Lower leg skin (tissue), 4 donors: ENCODE data around the gene HSDL2. TPM values are rescaled to one million over a fixed set of nuclear protein-coding genes. Genes with fewer than 3 reads are reported as not detected.

Experiments
- DNase-seq, 2 donors: peaks; one replicate each; pipeline ENCODE4 v3.0.0-alpha.2; 2019; ENCODE audit warnings: low spot score in 2 of 2
- H3K4me3 ChIP-seq: fragments of 200-600 bp; sonication (generic); 2 replicates; pipeline ENCODE4 v1.5.1; 2017; ENCODE audit warnings: mild to moderate bottlenecking, low read depth; ENCODE audit not compliant: poor library complexity, severe bottlenecking
- CTCF ChIP-seq, 3 donors: fragments of 450-650 bp; IDR thresholded peaks; one replicate each; pipeline ENCODE4 v1.5.1; 2016; ENCODE audit warnings: antibody characterized with exemption in 3 of 3, mild to moderate bottlenecking in 3 of 3, moderate library complexity in 2 of 3
- POLR2A ChIP-seq, 2 donors: fragments of 450-650 bp; IDR thresholded peaks; one replicate each; pipeline ENCODE4 v1.6.1; 2016 to 2017; ENCODE audit warnings: antibody characterized with exemption in 2 of 2, mild to moderate bottlenecking in 1 of 2, moderate library complexity in 1 of 2
- WGBS, 2 donors: methylation state at CpG; one replicate each; pipeline ENCODE4 v1.1.5; 2018; 5-methylcytosine and 5-hydroxymethylcytosine counted together
- intact Hi-C: fragments of 100-400 bp; cut with DNase I; formaldehyde crosslinking; loops from one replicate; pipeline ENCODE4 v1.15.0; 2023; ENCODE audit warnings: low total_unique reads
- total RNA-seq, 4 donors: library from RNA; depleted of rRNA; stranded (reverse); fragments of >200 nt; gene quantifications; one replicate each; pipeline ENCODE4 v1.1.0, GENCODE V29; 2016

Gene HSDL2
- total RNA-seq, 4 donors from 2014 or later: 26.7 to 52.8 (median 50.2) TPM

DNA sequence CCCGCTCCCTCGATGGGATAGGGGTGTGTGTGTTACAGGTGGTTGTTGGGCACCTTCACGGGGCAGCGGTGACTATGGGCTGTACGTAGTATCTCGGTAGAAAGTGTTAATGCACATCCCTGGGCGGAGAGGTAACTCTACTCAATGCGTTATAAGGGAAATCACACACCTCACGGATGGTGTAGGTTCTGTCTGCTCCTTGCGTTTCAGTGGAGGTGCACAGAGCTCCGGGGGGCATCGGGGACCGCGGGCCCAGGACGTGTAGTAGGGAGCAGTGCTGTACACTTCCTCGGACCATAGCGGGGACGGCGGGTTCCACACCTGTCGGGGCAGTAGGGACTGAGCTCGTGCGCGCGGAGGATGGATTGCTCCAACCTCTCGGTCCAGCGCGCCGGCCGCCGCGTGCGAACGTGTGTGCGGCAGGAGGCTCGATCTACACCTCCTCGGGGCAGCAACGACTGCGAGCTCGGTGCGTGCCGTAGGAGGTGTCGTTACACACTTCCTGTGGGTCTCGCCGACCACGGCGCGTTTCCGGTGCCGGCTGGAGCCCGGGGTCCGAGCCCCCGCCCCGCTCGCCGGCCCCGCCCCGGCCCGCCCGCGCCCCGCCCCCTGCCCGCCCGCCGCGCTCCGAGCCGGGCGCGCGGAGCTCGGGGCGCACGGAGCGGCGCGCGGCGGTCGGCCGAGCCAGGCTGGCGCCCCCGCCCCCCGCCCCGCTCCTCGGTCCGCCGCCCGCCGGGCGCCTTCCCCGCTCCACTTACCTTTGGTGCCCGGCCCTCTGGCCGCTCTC, 106.5 kb downstream of the HSDL2 start, which contains the start of gene KIAA1958:
TSS of gene KIAA1958 (plus strand) at position 607 of the 787 bp plus-strand sequence. CDS start 87,254 bp downstream, outside the sequence.
- no peak for TF ChIP-seq CTCF (IDR thresholded peaks at IDR 0.05)
- TF ChIP-seq POLR2A (IDR thresholded peaks at IDR 0.05): no peak
- DNase-seq: peak; percentile 30 to 91
- intact Hi-C loops: no loop called here
- H3K4me3 ChIP-seq: peak within 1 kb of the TSS; percentile 98
- 3 to 7% methylated on average over 23 to 31 of the region's 93 CpGs for WGBS, 2 donors

DNA sequence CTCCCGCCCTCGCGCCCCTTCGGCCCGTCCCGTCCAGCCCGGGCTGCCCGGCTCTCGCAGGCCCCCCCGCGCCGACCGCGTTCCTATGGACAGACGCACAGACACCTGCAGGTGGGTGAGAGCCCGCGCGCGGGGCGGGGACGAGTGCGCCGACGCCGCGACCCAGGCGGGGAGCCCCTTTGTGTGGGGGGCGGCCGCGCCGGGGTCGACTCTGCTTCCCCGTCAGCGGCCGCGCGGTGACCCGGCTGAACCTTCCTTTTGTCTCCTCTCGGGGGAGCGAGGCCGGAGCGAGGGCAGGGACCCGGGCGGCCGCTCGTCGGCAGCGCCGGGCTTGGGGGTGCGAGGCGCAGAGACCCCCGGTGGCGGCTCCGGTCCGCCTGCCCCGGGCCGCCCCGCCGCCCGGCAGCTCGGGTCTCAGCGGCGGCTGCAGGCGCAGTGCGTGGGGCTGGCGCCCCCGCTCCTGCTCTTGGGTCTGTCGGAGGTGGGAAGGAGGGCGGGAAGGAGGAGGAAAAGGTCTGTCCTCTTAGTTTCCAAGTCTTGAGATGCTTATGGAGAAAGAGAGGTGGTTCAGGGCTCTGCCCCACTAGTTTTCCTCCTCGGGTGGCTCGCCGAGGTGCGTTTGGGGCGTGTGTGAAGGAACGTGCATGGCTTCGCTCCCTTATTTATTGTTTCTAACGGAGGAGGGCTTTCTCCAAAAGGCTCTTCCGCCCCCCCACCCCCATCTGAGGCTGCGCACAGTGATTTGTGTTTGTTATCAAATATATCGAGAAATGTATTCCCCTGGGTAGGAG, 107.3 kb downstream of the HSDL2 start:
- 1% methylated on average over 24 to 44 of the region's 80 CpGs for WGBS, 2 donors
- peak overlapping the region; percentile 98 for H3K4me3 ChIP-seq
- TF ChIP-seq CTCF (IDR thresholded peaks at IDR 0.05) (no peak), POLR2A (IDR thresholded peaks at IDR 0.05) (no peak)
- peak; percentile 19 to 89 for DNase-seq
- intact Hi-C loops: no loop called here

GRCh38 chr9:112487799-112488340, 108.0 kb downstream of the HSDL2 start:
- no peak for TF ChIP-seq CTCF (IDR thresholded peaks at IDR 0.05)
- no peak for TF ChIP-seq POLR2A (IDR thresholded peaks at IDR 0.05)
- intact Hi-C loops: no loop called here
- WGBS, 2 donors: 17 to 18% methylated on average over 11 of the region's 11 CpGs
- peak overlapping the region; percentile 98 for H3K4me3 ChIP-seq
- no peak for DNase-seq

- no peak for DNase-seq
- 72 to 79% methylated on average over 5 of the region's 5 CpGs for WGBS, 2 donors
- TF ChIP-seq POLR2A (IDR thresholded peaks at IDR 0.05) (no peak), CTCF (IDR thresholded peaks at IDR 0.05) (no peak)
- intact Hi-C loops: no loop called here
- H3K4me3 ChIP-seq: no peak overlapping the region
These were observed 109.2 kb downstream of the HSDL2 start for GRCh38 chr9:112489039-112489546.

GRCh38 chr9:112489876-112490666, 110.2 kb downstream of the HSDL2 start:
- TF ChIP-seq POLR2A (IDR thresholded peaks at IDR 0.05) (no peak), CTCF (IDR thresholded peaks at IDR 0.05) (no peak)
- H3K4me3 ChIP-seq: no peak overlapping the region
- intact Hi-C loops: no loop called here
- DNase-seq: no peak
- WGBS, 2 donors: 76 to 77% methylated on average over 4 of the region's 4 CpGs
